ENCODE results near the gene KRT20. TPM values are rescaled to one million over a fixed set of nuclear protein-coding genes. Genes with fewer than 3 reads are reported as not detected.

The KRT20 gene
- total RNA-seq, 1 experiment from 2014 or later: 1.5 TPM

DNA sequence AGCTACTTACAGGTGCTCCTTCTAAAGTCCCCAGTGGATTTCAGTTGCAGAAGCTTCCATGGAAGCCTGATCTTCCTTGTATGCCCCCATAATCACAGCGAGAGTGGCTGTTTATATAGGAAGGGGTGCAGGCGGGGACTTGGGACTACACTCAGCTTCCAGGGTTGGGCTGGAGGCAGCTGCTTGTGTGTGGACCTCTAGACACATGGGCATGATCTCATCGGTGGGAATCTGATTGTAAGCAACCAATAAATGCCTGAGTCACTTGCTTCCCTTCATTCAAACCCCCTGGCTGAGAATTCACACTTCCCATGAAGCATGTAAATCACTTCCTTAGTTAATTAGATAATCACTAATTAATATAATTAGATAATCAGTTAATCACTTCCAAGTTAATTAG, 1.0 kb upstream of the KRT20 start:
- BruUV-seq (replicated peaks): no TSS peak
- H3K27me3 ChIP-seq (ENCODE audit: insufficient read depth, low read length): no peaks in the 10 kb centered on the region
- H3K4me2 ChIP-seq (ENCODE audit: low read length): no peak overlapping the region
- ChIA-PET RAD21 (ENCODE audit: low non-redundant PET in 1 of 2, low total read pairs in 2 of 2, uncharacterized antibody in 2 of 2, unreplicated experiment in 2 of 2) (no interaction called here), POLR2A (no interaction called here), CTCF (no interaction called here)
- no peaks in the 10 kb centered on the region for H3K79me2 ChIP-seq (ENCODE audit: insufficient read depth, low read length)
- H3K4me1 ChIP-seq (ENCODE audit: control insufficient read depth in 1 of 2, insufficient read depth in 2 of 2, low read length in 2 of 2): peaks cover 0 to 13% of the 10 kb centered on the region in 2 experiments; a peak in 2 of 4 replicates
- H2AFZ ChIP-seq (ENCODE audit: low read depth, low read length, poor library complexity, severe bottlenecking): peak overlapping the region; percentile 40
- no peaks in the 10 kb centered on the region for H3K36me3 ChIP-seq (ENCODE audit: control insufficient read depth in 1 of 2, insufficient read depth in 2 of 2, low read length in 2 of 2)
- H4K20me1 ChIP-seq (ENCODE audit: insufficient read depth): no peaks in the 10 kb centered on the region
- no peaks in the 10 kb centered on the region for H3K9me3 ChIP-seq (ENCODE audit: control insufficient read depth in 1 of 2, insufficient read depth in 1 of 2, low read depth in 1 of 2, low read length in 2 of 2)
- intact Hi-C loops (cut with micrococcal nuclease): no loop called here
- no peak overlapping the region for H3K27ac ChIP-seq (ENCODE audit: low read depth, low read length)
- no peak for TF ChIP-seq MAX (IDR thresholded peaks at IDR 0.05)
- no peak for TF ChIP-seq RAD21 (IDR thresholded peaks at IDR 0.05; ENCODE audit: low read depth)
- no peak for TF ChIP-seq FOSL1 (IDR thresholded peaks at IDR 0.05; ENCODE audit: low read depth)
- no peak for TF ChIP-seq ZNF274 (IDR thresholded peaks at IDR 0.05; ENCODE audit: low read depth, low read length)
- no peak for TF ChIP-seq SRF (IDR thresholded peaks at IDR 0.05; ENCODE audit: low read depth)
- TF ChIP-seq JUND (IDR thresholded peaks at IDR 0.05): no peak
- no peak for TF ChIP-seq SIN3A (IDR thresholded peaks at IDR 0.05; ENCODE audit: low read depth)
- no peak for TF ChIP-seq ZFX (IDR thresholded peaks at IDR 0.05)
- no peak for TF ChIP-seq TCF7L2 (IDR thresholded peaks at IDR 0.05; ENCODE audit: borderline replicate concordance, extremely low read depth, insufficient read depth, insufficient read length)
- DNase-seq (ENCODE audit: low read depth, low spot score) (no peak), ATAC-seq (no peak)
- H3K9me2 ChIP-seq (ENCODE audit: insufficient read depth): no peaks in the 10 kb centered on the region
- H3K9ac ChIP-seq (ENCODE audit: low read length): no peak overlapping the region
- no peak overlapping the region for H3K4me3 ChIP-seq (replicated peaks in 1 of 2; ENCODE audit: low read depth in 1 of 2, low read length in 2 of 2)

GRCh38 chr17:40883626-40884334, 1.3 kb downstream of the KRT20 start:
- no peak overlapping the region for H3K9ac ChIP-seq (ENCODE audit: low read length)
- ChIA-PET RAD21 (ENCODE audit: low non-redundant PET in 1 of 2, low total read pairs in 2 of 2, uncharacterized antibody in 2 of 2, unreplicated experiment in 2 of 2) (no interaction called here), POLR2A (no interaction called here), CTCF (interaction anchor here (1.4 kb wide), 2 partner anchors 10 to 665 kb away, joined by 3 to 6 read pairs; no protein-coding TSS in a partner anchor)
- no peaks in the 10 kb centered on the region for H3K9me3 ChIP-seq (ENCODE audit: control insufficient read depth in 1 of 2, insufficient read depth in 1 of 2, low read depth in 1 of 2, low read length in 2 of 2)
- H3K36me3 ChIP-seq (ENCODE audit: control insufficient read depth in 1 of 2, insufficient read depth in 2 of 2, low read length in 2 of 2): no peaks in the 10 kb centered on the region
- no peak overlapping the region for H2AFZ ChIP-seq (ENCODE audit: low read depth, low read length, poor library complexity, severe bottlenecking)
- H3K27ac ChIP-seq (ENCODE audit: low read depth, low read length): no peak overlapping the region
- no peaks in the 10 kb centered on the region for H3K27me3 ChIP-seq (ENCODE audit: insufficient read depth, low read length)
- BruUV-seq (replicated peaks): no TSS peak
- no peak for ATAC-seq
- H3K4me1 ChIP-seq (ENCODE audit: control insufficient read depth in 1 of 2, insufficient read depth in 2 of 2, low read length in 2 of 2): peaks cover 0 to 13% of the 10 kb centered on the region in 2 experiments; a peak in 2 of 4 replicates
- intact Hi-C loops (cut with micrococcal nuclease): no loop called here
- DNase-seq (ENCODE audit: low read depth, low spot score): no peak
- no peaks in the 10 kb centered on the region for H4K20me1 ChIP-seq (ENCODE audit: insufficient read depth)
- H3K79me2 ChIP-seq (ENCODE audit: insufficient read depth, low read length): no peaks in the 10 kb centered on the region
- no peak overlapping the region for H3K4me2 ChIP-seq (ENCODE audit: low read length)
- H3K9me2 ChIP-seq (ENCODE audit: insufficient read depth): no peaks in the 10 kb centered on the region
- no peak overlapping the region for H3K4me3 ChIP-seq (replicated peaks in 1 of 2; ENCODE audit: low read depth in 1 of 2, low read length in 2 of 2)
- TF ChIP-seq ELF1 (IDR thresholded peaks at IDR 0.05; ENCODE audit: borderline replicate concordance, low read depth) (no peak), ZBTB33 (IDR thresholded peaks at IDR 0.05; ENCODE audit: extremely low read depth, insufficient replicate concordance, low read length) (no peak), TCF7L2 (IDR thresholded peaks at IDR 0.05; ENCODE audit: borderline replicate concordance, extremely low read depth, insufficient read depth, insufficient read length) (no peak), MAX (IDR thresholded peaks at IDR 0.05) (no peak), RAD21 (IDR thresholded peaks at IDR 0.05; ENCODE audit: low read depth) (no peak), SIN3A (IDR thresholded peaks at IDR 0.05; ENCODE audit: low read depth) (no peak), EZH2phosphoT487 (IDR thresholded peaks at IDR 0.05; ENCODE audit: borderline replicate concordance) (no peak), CEBPB (IDR thresholded peaks at IDR 0.05; ENCODE audit: low read depth) (no peak), YY1 (IDR thresholded peaks at IDR 0.05; ENCODE audit: extremely low read depth, insufficient replicate concordance, low read depth, low read length) (no peak), JUND (IDR thresholded peaks at IDR 0.05) (no peak), FOSL1 (IDR thresholded peaks at IDR 0.05; ENCODE audit: low read depth) (no peak)
- TF ChIP-seq, protein P1, sequence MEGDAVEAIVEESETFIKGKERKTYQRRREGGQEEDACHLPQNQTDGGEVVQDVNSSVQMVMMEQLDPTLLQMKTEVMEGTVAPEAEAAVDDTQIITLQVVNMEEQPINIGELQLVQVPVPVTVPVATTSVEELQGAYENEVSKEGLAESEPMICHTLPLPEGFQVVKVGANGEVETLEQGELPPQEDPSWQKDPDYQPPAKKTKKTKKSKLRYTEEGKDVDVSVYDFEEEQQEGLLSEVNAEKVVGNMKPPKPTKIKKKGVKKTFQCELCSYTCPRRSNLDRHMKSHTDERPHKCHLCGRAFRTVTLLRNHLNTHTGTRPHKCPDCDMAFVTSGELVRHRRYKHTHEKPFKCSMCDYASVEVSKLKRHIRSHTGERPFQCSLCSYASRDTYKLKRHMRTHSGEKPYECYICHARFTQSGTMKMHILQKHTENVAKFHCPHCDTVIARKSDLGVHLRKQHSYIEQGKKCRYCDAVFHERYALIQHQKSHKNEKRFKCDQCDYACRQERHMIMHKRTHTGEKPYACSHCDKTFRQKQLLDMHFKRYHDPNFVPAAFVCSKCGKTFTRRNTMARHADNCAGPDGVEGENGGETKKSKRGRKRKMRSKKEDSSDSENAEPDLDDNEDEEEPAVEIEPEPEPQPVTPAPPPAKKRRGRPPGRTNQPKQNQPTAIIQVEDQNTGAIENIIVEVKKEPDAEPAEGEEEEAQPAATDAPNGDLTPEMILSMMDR (IDR thresholded peaks at IDR 0.05 in 2 of 3, conservative IDR thresholded peaks at IDR 0.05 in 1 of 3; ENCODE audit: borderline replicate concordance in 1 of 3, insufficient read depth in 1 of 3, low read depth in 2 of 3, low read length in 2 of 3): no peak

All from HCT116 (cell line).